Suppressor macrophage treated with lipopolysaccharide for 4 hours (primary cell): ENCODE results near the gene SLC39A2.

ENCODE experiments used
- DNase-seq: peaks from one replicate; pipeline ENCODE4 v3.0.0-alpha.2; 2020

SLC39A2 gene

GRCh38 chr14:21050597-21050996, 51.5 kb downstream of the SLC39A2 start:
- DNase-seq: no peak
